GM23248 (cell line): ENCODE data around the gene NKX1-1. TPM values are rescaled to one million over a fixed set of nuclear protein-coding genes. Genes with fewer than 3 reads are reported as not detected.

Experiments used
- DNase-seq: peaks from one replicate; pipeline ENCODE4 v3.0.0-alpha.2; 2015
- H2AFZ ChIP-seq: fragments of 200-600 bp; sonication (generic); 2 replicates; pipeline ENCODE4 v1.6.1; 2016; ENCODE audit warnings: antibody characterized with exemption
- H3F3A ChIP-seq: fragments of 200-600 bp; sonication (generic); 2 replicates; pipeline ENCODE4 v1.6.1; 2016; ENCODE audit warnings: mild to moderate bottlenecking, antibody characterized with exemption, mixed run types; ENCODE audit not compliant: insufficient read depth
- H3K27ac ChIP-seq: fragments of 200-600 bp; sonication (generic); 2 replicates; pipeline ENCODE4 v1.5.1; 2016; ENCODE audit warnings: mild to moderate bottlenecking
- H3K27me3 ChIP-seq: fragments of 200-600 bp; sonication (generic); replicated peaks from 2 replicates; pipeline ENCODE4 v1.6.1; 2016; ENCODE audit warnings: mild to moderate bottlenecking; ENCODE audit not compliant: insufficient read depth
- H3K36me3 ChIP-seq: fragments of 200-600 bp; sonication (generic); 2 replicates; pipeline ENCODE4 v1.6.1; 2016; ENCODE audit warnings: low read depth, mild to moderate bottlenecking
- H3K4me1 ChIP-seq: fragments of 200-600 bp; sonication (generic); 2 replicates; pipeline ENCODE4 v1.6.1; 2016; ENCODE audit warnings: mild to moderate bottlenecking; ENCODE audit not compliant: insufficient read depth
- H3K4me2 ChIP-seq: fragments of 200-600 bp; sonication (generic); one replicate; pipeline ENCODE4 v1.6.1; 2016; ENCODE audit warnings: mild to moderate bottlenecking; ENCODE audit not compliant: unreplicated experiment
- H3K4me3 ChIP-seq: fragments of 200-600 bp; sonication (generic); 2 replicates; pipeline ENCODE4 v1.5.1; 2016; ENCODE audit warnings: mild to moderate bottlenecking
- H3K79me2 ChIP-seq: fragments of 200-600 bp; sonication (generic); 2 replicates; pipeline ENCODE4 v1.6.1; 2016; ENCODE audit warnings: mild to moderate bottlenecking; ENCODE audit not compliant: insufficient read depth
- H3K9ac ChIP-seq: fragments of 200-600 bp; sonication (generic); 2 replicates; pipeline ENCODE4 v1.6.1; 2016; ENCODE audit warnings: mild to moderate bottlenecking
- H3K9me2 ChIP-seq: fragments of 200-600 bp; sonication (generic); 2 replicates; pipeline ENCODE4 v1.6.1; 2016; ENCODE audit warnings: mixed run types, mild to moderate bottlenecking, moderate library complexity; ENCODE audit not compliant: insufficient read depth
- H3K9me3 ChIP-seq: fragments of 200-600 bp; sonication (generic); one replicate; pipeline ENCODE4 v1.6.1; 2017; ENCODE audit warnings: low read depth
- H4K20me1 ChIP-seq: fragments of 200-600 bp; sonication (generic); 2 replicates; pipeline ENCODE4 v1.6.0; 2016; ENCODE audit not compliant: insufficient read depth
- EZH2 ChIP-seq: fragments of 200-600 bp; sonication (generic); IDR thresholded peaks from 2 replicates; pipeline ENCODE4 v1.6.1; 2018; ENCODE audit warnings: antibody characterized with exemption, mild to moderate bottlenecking; ENCODE audit not compliant: insufficient read depth, poor library complexity, severe bottlenecking
- EZH2phosphoT487 ChIP-seq: fragments of 200-600 bp; sonication (generic); IDR thresholded peaks from 2 replicates; pipeline ENCODE4 v1.6.1; 2018; ENCODE audit warnings: antibody characterized with exemption, moderate library complexity, mild to moderate bottlenecking, low read depth; ENCODE audit not compliant: insufficient read depth
- WGBS, 2 experiments: methylation state at CpG; one replicate each; pipeline ENCODE4 v1.1.6; 2015 to 2017; ENCODE audit warnings: low lambda C conversion rate in 2 of 2, low coverage in 1 of 2; ENCODE audit errors: missing lambda C conversion rate in 2 of 2; 5-methylcytosine and 5-hydroxymethylcytosine counted together
- in situ Hi-C: fragments of 300-500 bp; cut with MboI; formaldehyde crosslinking; loops from 2 replicates; pipeline ENCODE4 v1.15.0; 2020
- polyA plus RNA-seq: library from polyadenylated mRNA; unstranded; fragments of >200 nt; fragmentation: Nextera tagmentation; extraction: Ambion mirVana; gene quantifications from 2 replicates; pipeline ENCODE4 v1.2.1, GENCODE V29; 2016
- total RNA-seq: library from RNA; depleted of rRNA; stranded (reverse); fragments of >200 nt; shearing (Covaris generic); gene quantifications from 2 replicates; pipeline ENCODE4 v1.2.3, GENCODE V29; 2014

NKX1-1 gene
- total and polyA plus RNA-seq, 2 experiments from 2014 or later = not detected

DNA sequence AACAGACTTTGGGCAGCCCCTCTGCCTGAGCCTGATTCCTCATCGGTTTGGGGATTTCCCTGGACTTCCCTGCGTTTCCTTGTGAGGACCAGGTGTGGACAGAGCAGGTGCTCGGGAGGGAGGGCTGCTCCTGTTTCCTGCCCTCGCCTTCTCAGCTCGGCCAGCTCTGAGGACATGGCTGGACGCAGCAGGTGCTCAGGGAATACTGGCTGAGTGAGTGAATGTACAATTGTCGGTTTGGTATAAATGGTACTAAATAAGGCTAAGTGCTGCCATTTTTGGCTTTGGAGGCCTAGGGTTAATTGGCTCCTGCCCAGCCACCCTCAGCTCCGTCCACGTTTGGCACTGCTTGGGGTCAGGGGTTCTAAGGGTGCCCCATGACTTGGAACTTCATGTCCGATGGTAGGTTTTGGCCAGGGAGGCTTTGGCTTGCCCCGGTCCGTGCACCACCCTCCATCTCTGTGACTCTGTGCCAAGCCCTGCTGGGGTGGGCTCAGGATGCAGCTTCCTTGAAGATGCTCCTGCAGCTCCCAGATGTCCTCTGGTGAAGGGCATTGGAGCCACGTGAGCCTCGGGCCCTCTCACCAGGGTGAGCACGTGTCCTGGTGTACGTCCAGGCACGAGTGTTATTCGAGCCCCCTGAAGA, 45.0 kb upstream of the NKX1-1 start:
- H3K79me2 ChIP-seq = no peaks in the 10 kb centered on the region
- TF ChIP-seq EZH2 = no peak
- H2AFZ ChIP-seq = no peak overlapping the region
- 46 to 48% methylated on average over 18 of the region's 18 CpGs for WGBS, 2 experiments
- H3K9me2 ChIP-seq = no peaks in the 10 kb centered on the region
- no peaks in the 10 kb centered on the region for H3K9me3 ChIP-seq
- DNase-seq = no peak
- H3K4me2 ChIP-seq = no peak overlapping the region
- H3K4me3 ChIP-seq = no peak overlapping the region
- no peak overlapping the region for H3K27ac ChIP-seq
- no peaks in the 10 kb centered on the region for H4K20me1 ChIP-seq
- H3F3A ChIP-seq = no peaks in the 10 kb centered on the region
- no peaks in the 10 kb centered on the region for H3K36me3 ChIP-seq
- H3K27me3 ChIP-seq = 0 out of 2 replicates have a peak, but pooled peaks cover 7% of the 10 kb centered on the region
- in situ Hi-C loops = no loop called here
- H3K4me1 ChIP-seq = no peaks in the 10 kb centered on the region
- H3K9ac ChIP-seq = no peak overlapping the region

DNA sequence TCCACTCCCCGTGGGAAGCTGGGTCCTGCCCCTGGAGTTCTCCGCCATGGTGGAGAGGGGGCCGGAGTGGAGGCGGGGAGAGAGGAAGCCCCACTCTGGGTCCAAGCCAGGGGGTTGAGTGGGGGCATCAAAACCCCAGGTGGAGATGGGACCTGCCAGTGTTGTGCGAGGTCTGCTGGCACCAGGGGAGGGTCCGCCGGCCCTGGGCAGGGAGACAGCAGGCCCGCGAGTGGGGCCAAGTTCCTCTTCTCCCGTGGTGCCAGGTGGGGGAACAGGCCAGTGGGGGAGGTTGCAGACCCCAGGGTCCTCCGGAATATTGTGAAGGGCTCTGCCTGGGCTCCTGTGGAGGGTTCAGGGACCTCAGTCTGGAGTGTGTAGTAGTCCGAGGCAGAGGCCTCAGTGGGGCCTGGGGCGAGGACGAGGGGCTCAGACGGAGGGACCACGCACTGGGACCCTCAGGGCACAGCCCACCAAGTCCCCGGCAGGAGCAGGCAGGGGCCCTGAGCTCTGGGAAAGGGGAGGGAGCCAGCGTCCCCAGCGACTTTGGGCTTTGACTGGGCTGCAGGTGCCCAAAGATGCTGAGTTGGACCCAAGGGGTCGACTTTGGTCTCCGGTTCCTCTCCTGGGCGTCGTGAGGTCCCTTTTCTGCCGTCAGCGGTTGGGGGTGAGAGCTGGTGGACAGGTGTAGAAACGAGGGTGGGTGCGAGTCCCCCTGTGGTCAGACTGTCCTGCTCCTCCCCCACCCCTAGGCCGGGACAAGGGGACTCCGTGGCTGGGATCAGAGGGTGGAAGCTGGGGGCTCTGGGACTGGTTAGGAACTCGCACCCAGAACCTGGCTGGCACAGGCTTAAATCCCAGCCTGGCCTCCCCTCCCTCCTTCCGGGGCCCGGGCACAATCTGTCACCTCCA, 43.8 kb upstream of the NKX1-1 start:
- WGBS, 2 experiments = 52 to 57% methylated on average over 19 to 28 of the region's 32 CpGs
- 0 out of 2 replicates have a peak, but pooled peaks cover 7% of the 10 kb centered on the region for H3K27me3 ChIP-seq
- H3K4me2 ChIP-seq = no peak overlapping the region
- no peaks in the 10 kb centered on the region for H3K79me2 ChIP-seq
- H3K9me3 ChIP-seq = no peaks in the 10 kb centered on the region
- no peak overlapping the region for H3K27ac ChIP-seq
- H3K4me3 ChIP-seq = no peak overlapping the region
- H4K20me1 ChIP-seq = no peaks in the 10 kb centered on the region
- DNase-seq = no peak
- no peaks in the 10 kb centered on the region for H3K4me1 ChIP-seq
- H3K9me2 ChIP-seq = no peaks in the 10 kb centered on the region
- H3K36me3 ChIP-seq = no peaks in the 10 kb centered on the region
- H3F3A ChIP-seq = no peaks in the 10 kb centered on the region
- TF ChIP-seq EZH2 (no peak), EZH2phosphoT487 (no peak)
- no peak overlapping the region for H3K9ac ChIP-seq
- in situ Hi-C loops = no loop called here
- no peak overlapping the region for H2AFZ ChIP-seq

DNA sequence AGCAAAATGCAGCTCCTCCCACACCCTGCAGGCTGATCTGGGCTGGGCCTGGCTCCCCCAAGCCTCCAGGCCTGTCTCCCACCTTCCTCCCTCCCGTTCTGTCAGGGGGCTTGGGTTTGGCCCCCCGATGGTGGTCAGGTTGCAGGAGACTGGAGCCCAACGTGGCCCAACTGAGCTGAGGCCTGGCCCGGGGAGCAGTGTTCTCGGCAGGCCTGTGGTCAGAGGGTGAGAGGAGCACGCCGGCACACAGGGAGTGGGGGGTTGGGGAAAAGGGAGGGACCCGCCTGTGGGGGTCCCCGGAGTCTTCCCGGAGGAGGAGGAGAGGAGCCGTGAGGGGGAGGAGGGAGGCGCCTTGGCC, 43.2 kb upstream of the NKX1-1 start:
- Histone ChIP-seq H3K36me3 (no peaks in the 10 kb centered on the region), H3K4me1 (no peaks in the 10 kb centered on the region), H4K20me1 (no peaks in the 10 kb centered on the region), H3K9me2 (no peaks in the 10 kb centered on the region), H3K4me3 (no peak overlapping the region), H3K79me2 (no peaks in the 10 kb centered on the region), H3K9ac (no peak overlapping the region), H3F3A (no peaks in the 10 kb centered on the region), H3K4me2 (no peak overlapping the region), H3K27ac (no peak overlapping the region), H2AFZ (no peak overlapping the region), H3K27me3 (peaks cover 7% of the 10 kb centered on the region; the same call in 1 of the 2 replicates), H3K9me3 (no peaks in the 10 kb centered on the region)
- 43% methylated on average over 10 to 12 of the region's 12 CpGs for WGBS, 2 experiments
- in situ Hi-C loops = no loop called here
- no peak for DNase-seq
- TF ChIP-seq EZH2 = no peak
- no peak for TF ChIP-seq EZH2phosphoT487

DNA sequence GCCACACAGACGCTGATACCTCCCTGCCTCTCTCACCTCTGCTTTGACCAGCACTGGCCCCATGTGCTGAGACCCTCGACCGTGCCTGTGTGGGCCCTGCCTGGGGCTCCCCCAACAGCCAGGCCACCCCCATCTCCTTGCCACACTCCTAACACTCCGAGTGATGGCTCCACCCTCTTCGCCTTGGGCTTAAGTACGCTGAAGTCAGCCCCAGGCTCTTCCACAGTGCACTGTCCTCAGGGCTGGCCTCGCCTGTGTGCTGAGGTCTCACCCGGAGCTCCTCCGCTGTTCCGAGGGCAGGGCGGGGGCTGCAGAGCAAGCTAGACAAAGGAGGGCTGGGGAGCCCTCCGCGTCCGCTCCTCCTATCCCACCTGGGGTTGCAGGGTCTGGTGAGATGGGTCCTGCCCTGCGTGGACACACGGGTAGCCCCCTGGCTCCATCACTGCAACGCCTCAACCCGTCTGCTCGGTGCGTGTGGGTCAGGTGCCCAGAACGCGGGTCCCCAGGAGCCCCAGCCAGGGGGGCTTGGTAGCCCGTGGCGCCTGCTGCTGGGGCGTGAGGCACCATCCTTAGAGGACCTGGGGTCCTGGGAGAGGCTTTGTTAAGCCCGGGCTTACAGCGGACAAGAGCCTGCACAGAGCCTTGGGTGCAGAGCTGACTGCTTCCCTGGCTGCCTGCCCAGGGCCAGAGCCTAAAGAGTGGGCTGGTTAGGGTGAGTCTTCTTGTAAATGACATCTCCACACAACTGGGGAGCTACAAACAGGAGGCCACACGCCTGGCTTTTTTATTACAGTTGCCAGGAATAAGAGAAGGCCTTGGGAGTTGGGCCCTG, 42.6 kb upstream of the NKX1-1 start:
- DNase-seq = no peak
- Histone ChIP-seq H3K27me3 (peaks cover 7% of the 10 kb centered on the region; the same call in 1 of the 2 replicates), H3K79me2 (no peaks in the 10 kb centered on the region), H3K4me2 (no peak overlapping the region), H3F3A (no peaks in the 10 kb centered on the region), H3K9me3 (no peaks in the 10 kb centered on the region), H3K36me3 (no peaks in the 10 kb centered on the region), H3K9ac (no peak overlapping the region), H3K4me3 (no peak overlapping the region), H2AFZ (no peak overlapping the region), H4K20me1 (no peaks in the 10 kb centered on the region), H3K4me1 (no peaks in the 10 kb centered on the region), H3K9me2 (no peaks in the 10 kb centered on the region), H3K27ac (no peak overlapping the region)
- in situ Hi-C loops = no loop called here
- TF ChIP-seq EZH2 (no peak), EZH2phosphoT487 (no peak)
- WGBS, 2 experiments = 43 to 46% methylated on average over 28 of the region's 28 CpGs
